OCI-LY1 (cell line): ENCODE data around the gene TEKT5.

ENCODE experiments used
- H2AFZ ChIP-seq: fragments of 200-600 bp; sonication (generic), shearing (Covaris generic); 2 replicates; pipeline ENCODE4 v1.6.0; 2014; ENCODE audit warnings: antibody characterized with exemption, mild to moderate bottlenecking, low read length
- H3F3A ChIP-seq: fragments of 200-600 bp; sonication (generic), shearing (Covaris generic); 2 replicates; pipeline ENCODE4 v1.6.0; 2014; ENCODE audit warnings: mild to moderate bottlenecking, antibody characterized with exemption, low read length, moderate library complexity; ENCODE audit not compliant: insufficient read depth
- H3K27ac ChIP-seq: fragments of 200-600 bp; sonication (generic); 2 replicates; pipeline ENCODE4 v1.5.1; 2014; ENCODE audit warnings: low read length, mixed run types, mild to moderate bottlenecking, low read depth; ENCODE audit not compliant: poor library complexity, severe bottlenecking
- H3K27me3 ChIP-seq: fragments of 200-600 bp; sonication (generic); 2 replicates; pipeline ENCODE4 v1.6.0; 2014; ENCODE audit warnings: antibody characterized with exemption, mild to moderate bottlenecking, low read length, moderate library complexity; ENCODE audit not compliant: insufficient read depth
- H3K36me3 ChIP-seq: fragments of 200-600 bp; sonication (generic); 2 replicates; pipeline ENCODE4 v1.6.1; 2014; ENCODE audit warnings: mild to moderate bottlenecking, antibody characterized with exemption, low read length, moderate library complexity, mixed read lengths; ENCODE audit not compliant: insufficient read depth
- H3K4me1 ChIP-seq: fragments of 200-600 bp; sonication (generic); 2 replicates; pipeline ENCODE4 v1.5.1; 2014; ENCODE audit warnings: mild to moderate bottlenecking, low read length, moderate library complexity; ENCODE audit not compliant: insufficient read depth, severe bottlenecking
- H3K4me2 ChIP-seq: fragments of 200-600 bp; sonication (generic), shearing (Covaris generic); 2 replicates; pipeline ENCODE4 v1.6.1; 2014; ENCODE audit warnings: low read length
- H3K4me3 ChIP-seq: fragments of 200-600 bp; sonication (generic); 2 replicates; pipeline ENCODE4 v1.5.1; 2014; ENCODE audit warnings: low read length, low read depth, mild to moderate bottlenecking, mixed read lengths; ENCODE audit not compliant: poor library complexity, severe bottlenecking
- H3K79me2 ChIP-seq: fragments of 200-600 bp; shearing (Covaris generic); 2 replicates; pipeline ENCODE4 v1.6.1; 2016; ENCODE audit warnings: mixed run types, low read length, mixed read lengths; ENCODE audit not compliant: insufficient read depth
- H3K9ac ChIP-seq: fragments of 200-600 bp; sonication (generic), shearing (Covaris generic); 2 replicates; pipeline ENCODE4 v1.6.1; 2014; ENCODE audit warnings: mild to moderate bottlenecking, low read length, mixed read lengths
- H3K9me2 ChIP-seq: fragments of 200-600 bp; sonication (generic), shearing (Covaris generic); 2 replicates; pipeline ENCODE4 v1.6.1; 2014; ENCODE audit warnings: low read depth, mild to moderate bottlenecking, low read length, mixed read lengths
- H3K9me3 ChIP-seq: fragments of 200-600 bp; shearing (Covaris generic); 2 replicates; pipeline ENCODE4 v1.6.1; 2014; ENCODE audit warnings: low read length, mixed read lengths
- H4K20me1 ChIP-seq: fragments of 200-600 bp; sonication (generic), shearing (Covaris generic); 2 replicates; pipeline ENCODE4 v1.6.0; 2016; ENCODE audit warnings: mild to moderate bottlenecking, low read length; ENCODE audit not compliant: insufficient read depth
- EZH2 ChIP-seq: fragments of 200-600 bp; sonication (generic), shearing (Covaris generic); IDR thresholded peaks from 2 replicates; pipeline ENCODE4 v1.8.0; 2017; ENCODE audit warnings: borderline replicate concordance, mixed run types, mild to moderate bottlenecking, antibody characterized with exemption, low read length, moderate library complexity, mixed read lengths
- TF ChIP-seq, protein P1 (sequence below): fragments of 200-600 bp; sonication (generic), shearing (Covaris generic); IDR thresholded peaks from 2 replicates; pipeline ENCODE4 v1.5.1; 2017; ENCODE audit warnings: mild to moderate bottlenecking, antibody characterized with exemption, low read length, moderate library complexity, mixed read lengths

TEKT5 gene

DNA sequence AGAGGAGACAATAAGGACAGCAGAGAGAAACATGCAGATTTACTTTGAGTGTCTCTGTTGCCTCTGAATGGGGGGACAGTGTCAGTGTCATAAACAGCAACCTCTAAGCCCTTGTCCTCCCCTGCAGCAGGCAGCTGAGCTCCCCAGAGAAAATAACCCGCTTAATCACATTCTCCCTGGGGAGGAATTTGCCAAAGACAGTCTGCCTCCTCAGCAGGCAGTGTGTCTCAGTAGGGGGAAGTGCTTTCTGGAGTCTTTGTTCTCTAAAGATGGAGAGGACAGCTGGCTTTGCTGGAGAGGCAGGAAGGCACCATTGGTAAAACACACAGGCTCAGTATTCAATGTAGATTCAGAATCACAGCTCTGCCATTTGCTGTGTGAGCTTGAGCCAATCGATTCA lies 16.1 kb downstream of the TEKT5 start:
- no peaks in the 10 kb centered on the region for H3F3A ChIP-seq
- TF ChIP-seq, protein P1, sequence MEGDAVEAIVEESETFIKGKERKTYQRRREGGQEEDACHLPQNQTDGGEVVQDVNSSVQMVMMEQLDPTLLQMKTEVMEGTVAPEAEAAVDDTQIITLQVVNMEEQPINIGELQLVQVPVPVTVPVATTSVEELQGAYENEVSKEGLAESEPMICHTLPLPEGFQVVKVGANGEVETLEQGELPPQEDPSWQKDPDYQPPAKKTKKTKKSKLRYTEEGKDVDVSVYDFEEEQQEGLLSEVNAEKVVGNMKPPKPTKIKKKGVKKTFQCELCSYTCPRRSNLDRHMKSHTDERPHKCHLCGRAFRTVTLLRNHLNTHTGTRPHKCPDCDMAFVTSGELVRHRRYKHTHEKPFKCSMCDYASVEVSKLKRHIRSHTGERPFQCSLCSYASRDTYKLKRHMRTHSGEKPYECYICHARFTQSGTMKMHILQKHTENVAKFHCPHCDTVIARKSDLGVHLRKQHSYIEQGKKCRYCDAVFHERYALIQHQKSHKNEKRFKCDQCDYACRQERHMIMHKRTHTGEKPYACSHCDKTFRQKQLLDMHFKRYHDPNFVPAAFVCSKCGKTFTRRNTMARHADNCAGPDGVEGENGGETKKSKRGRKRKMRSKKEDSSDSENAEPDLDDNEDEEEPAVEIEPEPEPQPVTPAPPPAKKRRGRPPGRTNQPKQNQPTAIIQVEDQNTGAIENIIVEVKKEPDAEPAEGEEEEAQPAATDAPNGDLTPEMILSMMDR = no peak
- no peak for TF ChIP-seq EZH2
- H3K9me3 ChIP-seq = no peaks in the 10 kb centered on the region
- H3K79me2 ChIP-seq = no peaks in the 10 kb centered on the region
- no peak overlapping the region for H3K9ac ChIP-seq
- no peak overlapping the region for H3K4me3 ChIP-seq
- H3K27me3 ChIP-seq = no peaks in the 10 kb centered on the region
- H3K4me2 ChIP-seq = no peak overlapping the region
- H3K4me1 ChIP-seq = no peaks in the 10 kb centered on the region
- H2AFZ ChIP-seq = no peak overlapping the region
- no peaks in the 10 kb centered on the region for H4K20me1 ChIP-seq
- H3K27ac ChIP-seq = no peak overlapping the region
- H3K9me2 ChIP-seq = no peaks in the 10 kb centered on the region
- no peaks in the 10 kb centered on the region for H3K36me3 ChIP-seq

DNA sequence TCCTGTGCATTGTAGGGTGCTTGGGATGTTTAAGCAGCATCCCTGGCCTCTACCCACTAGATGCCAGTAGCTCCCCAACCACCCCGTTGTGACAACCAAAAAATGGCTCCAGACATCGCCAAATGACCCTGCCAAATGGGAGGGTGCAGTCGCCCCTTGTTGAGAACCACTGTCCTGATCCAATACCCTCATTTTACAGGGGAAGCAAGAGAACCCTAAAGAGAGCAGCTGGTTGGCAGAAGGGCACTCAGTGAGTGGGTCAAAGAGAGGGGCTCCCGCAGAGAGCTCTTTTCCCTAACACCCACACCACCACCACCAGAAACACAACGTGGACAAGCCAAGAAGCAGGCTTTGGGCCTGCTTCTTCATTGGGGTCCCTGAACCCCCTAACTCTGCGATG lies 18.4 kb downstream of the TEKT5 start:
- H3K79me2 ChIP-seq = no peaks in the 10 kb centered on the region
- H3K27ac ChIP-seq = no peak overlapping the region
- no peaks in the 10 kb centered on the region for H3K4me1 ChIP-seq
- no peak overlapping the region for H3K4me3 ChIP-seq
- H3K36me3 ChIP-seq = no peaks in the 10 kb centered on the region
- H3K9ac ChIP-seq = no peak overlapping the region
- no peak for TF ChIP-seq EZH2
- TF ChIP-seq, protein P1 = no peak
- H4K20me1 ChIP-seq = no peaks in the 10 kb centered on the region
- H3K4me2 ChIP-seq = no peak overlapping the region
- no peaks in the 10 kb centered on the region for H3F3A ChIP-seq
- H3K9me2 ChIP-seq = no peaks in the 10 kb centered on the region
- no peak overlapping the region for H2AFZ ChIP-seq
- H3K27me3 ChIP-seq = no peaks in the 10 kb centered on the region
- H3K9me3 ChIP-seq = no peaks in the 10 kb centered on the region

DNA sequence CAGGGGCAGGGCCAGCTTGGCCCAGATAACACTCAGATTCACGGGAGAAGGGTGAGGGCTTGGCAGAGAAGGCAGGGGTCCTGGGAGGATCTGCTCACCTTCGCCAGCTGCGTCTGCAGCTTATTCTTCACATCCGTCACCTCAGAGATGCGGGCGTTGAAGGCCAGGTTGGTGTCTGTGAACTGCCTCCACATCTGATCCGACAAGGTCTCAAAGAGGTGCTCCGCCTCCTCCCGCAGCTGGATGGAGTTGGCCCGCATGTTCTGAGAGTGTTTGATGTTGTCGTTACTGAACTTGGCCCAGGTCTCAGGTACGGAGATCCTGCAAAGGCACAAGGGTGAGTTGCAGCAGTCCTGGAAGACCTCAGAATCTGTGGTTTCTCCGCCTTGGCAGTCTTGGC lies 18.9 kb downstream of the TEKT5 start:
- Histone ChIP-seq H3K27me3 (no peaks in the 10 kb centered on the region), H3K36me3 (no peaks in the 10 kb centered on the region), H3K9ac (no peak overlapping the region), H3K4me3 (no peak overlapping the region), H2AFZ (no peak overlapping the region), H3K27ac (no peak overlapping the region), H3F3A (no peaks in the 10 kb centered on the region), H3K9me2 (no peaks in the 10 kb centered on the region), H4K20me1 (no peaks in the 10 kb centered on the region), H3K4me2 (no peak overlapping the region), H3K9me3 (no peaks in the 10 kb centered on the region), H3K79me2 (no peaks in the 10 kb centered on the region), H3K4me1 (no peaks in the 10 kb centered on the region)
- TF ChIP-seq EZH2 = no peak
- TF ChIP-seq, protein P1 = no peak
